ENCODE measurements around the gene ELK4. TPM values are rescaled to one million over a fixed set of nuclear protein-coding genes. Genes with fewer than 3 reads are reported as not detected.

ELK4 gene
- total and polyA plus RNA-seq, 2 of the 8 experiments (the other 6 are each of a cell fraction or from before 2014, with no cell fraction given) = 2.9 to 26.3 TPM

DNA sequence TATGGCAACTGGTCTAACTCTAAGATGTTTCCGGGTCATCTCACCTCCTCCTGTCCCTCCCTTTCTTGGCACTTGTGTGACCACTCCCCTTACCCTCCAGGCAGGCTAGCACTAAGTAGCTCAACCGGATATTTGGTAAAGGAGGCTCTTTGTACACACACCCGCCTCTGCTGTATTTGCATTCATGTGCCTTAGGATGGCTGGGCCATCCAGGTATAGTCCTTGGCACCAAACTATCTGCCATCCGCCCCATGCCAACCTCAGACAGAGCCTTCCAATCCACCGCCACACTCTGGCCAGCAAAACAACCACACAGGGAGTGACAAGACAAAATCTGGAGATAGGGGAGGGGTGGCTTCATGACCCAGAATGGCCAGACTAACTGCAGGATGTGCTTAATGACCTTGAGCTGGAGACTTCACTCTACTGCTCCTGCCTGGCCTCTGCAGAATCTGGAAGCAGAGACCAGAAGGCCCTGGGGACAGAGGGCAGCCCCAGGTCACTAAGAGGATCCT is 67.8 kb downstream of the ELK4 start:
- Histone ChIP-seq H2BK120ac (replicated peaks; ENCODE audit: low read depth, low read length) (no peak overlapping the region), H3K27ac (ENCODE audit: low read depth, low read length) (no peak overlapping the region), H4K91ac (replicated peaks; ENCODE audit: insufficient read length, low read length) (no peak overlapping the region), H2AFZ (ENCODE audit: low read length) (no peak overlapping the region), H3K4me1 (replicated peaks in 1 of 4; ENCODE audit: control insufficient read depth in 3 of 4, insufficient read depth in 4 of 4, low read length in 3 of 4) (peaks cover 0 to 6% (median under 1%) of the 10 kb centered on the region in 4 experiments; a peak in 3 of 7 replicates), H4K5ac (ENCODE audit: insufficient read length, low read depth, low read length) (no peak overlapping the region), H4K20me1 (replicated peaks in 1 of 2; ENCODE audit: control insufficient read depth in 1 of 2, insufficient read depth in 2 of 2, low read length in 2 of 2) (no peaks in the 10 kb centered on the region), H2BK20ac (ENCODE audit: low read length) (no peak overlapping the region), H3K14ac (ENCODE audit: insufficient read length) (no peak overlapping the region), H3K79me1 (ENCODE audit: low read depth, low read length) (no peaks in the 10 kb centered on the region), H3K4me2 (ENCODE audit: insufficient read depth in 1 of 2, low read depth in 2 of 2, low read length in 2 of 2) (no peak overlapping the region), H3K23ac (ENCODE audit: insufficient read length) (no peak overlapping the region), H3K4ac (replicated peaks; ENCODE audit: insufficient read length, low read depth, low read length) (no peak overlapping the region), H2BK15ac (ENCODE audit: low read length) (no peak overlapping the region), H3K23me2 (ENCODE audit: low read depth, low read length) (peaks cover under 1% of the 10 kb centered on the region; the same call in 1 of the 2 replicates), H2BK12ac (ENCODE audit: low read depth, low read length) (no peak overlapping the region), H3K9me3 (ENCODE audit: insufficient read depth in 2 of 2, low read depth in 1 of 2, low read length in 1 of 2) (peaks cover 0 to 4% of the 10 kb centered on the region in 2 experiments; a peak in 1 of 4 replicates), H3K4me3 (ENCODE audit: extremely low read depth in 1 of 4, insufficient read depth in 2 of 4, low read depth in 3 of 4, low read length in 4 of 4) (no peak overlapping the region), H3K27me3 (replicated peaks in 1 of 4; ENCODE audit: control insufficient read depth in 3 of 4, extremely low read depth in 1 of 4, insufficient read depth in 3 of 4, low read length in 3 of 4) (peaks cover 9 to 20% (median 19%) of the 10 kb centered on the region in 4 experiments), H3K36me3 (ENCODE audit: control insufficient read depth in 2 of 4, insufficient read depth in 4 of 4, low read length in 3 of 4) (no peaks in the 10 kb centered on the region), H2BK5ac (ENCODE audit: low read depth, low read length) (no peak overlapping the region), H3K79me2 (ENCODE audit: control insufficient read depth in 1 of 2, insufficient read depth in 2 of 2, low read length in 2 of 2) (no peaks in the 10 kb centered on the region), H2AK5ac (ENCODE audit: low read depth, low read length) (no peak overlapping the region), H4K8ac (ENCODE audit: extremely low read depth, insufficient read depth, low read length) (no peak overlapping the region), H3K18ac (ENCODE audit: extremely low read depth, low read length) (no peak overlapping the region), H3K9ac (replicated peaks in 1 of 4; ENCODE audit: extremely low read depth in 1 of 4, low read depth in 3 of 4, low read length in 3 of 4) (no peak overlapping the region), H3K56ac (replicated peaks; ENCODE audit: insufficient read length, low read depth, low read length) (no peak overlapping the region)
- ChIA-PET CTCF (ENCODE audit: partially characterized antibody) (interaction anchor here (1.1 to 1.3 kb wide), 2 partner anchors 29 to 75 kb away, joined by 3 to 4 read pairs; no protein-coding TSS in a partner anchor), POLR2A (ENCODE audit: partially characterized antibody) (interaction anchor here (1.3 kb wide), 1 partner anchor 16 kb away, joined by 3 read pairs; no protein-coding TSS in a partner anchor)
- DNase-seq (ENCODE audit: low read depth in 1 of 2, low spot score in 2 of 2) = peak in 1 of 2 experiments; percentile 37
- FAIRE-seq = no peak
- no peak for TF ChIP-seq CBX5 (IDR thresholded peaks at IDR 0.05; ENCODE audit: low read depth, low read length)
- no peak for TF ChIP-seq HDAC2 (IDR thresholded peaks at IDR 0.05; ENCODE audit: borderline replicate concordance in 1 of 2, low read depth in 2 of 2, low read length in 2 of 2)
- no peak for TF ChIP-seq TCF12 (IDR thresholded peaks at IDR 0.05; ENCODE audit: low read depth, low read length)
- TF ChIP-seq SAP30 (IDR thresholded peaks at IDR 0.05; ENCODE audit: insufficient read depth, insufficient replicate concordance, low read length) = no peak
- no peak for TF ChIP-seq GABPA (IDR thresholded peaks at IDR 0.05; ENCODE audit: borderline replicate concordance, insufficient read depth, low read length)
- no peak for TF ChIP-seq ASH2L (IDR thresholded peaks at IDR 0.05; ENCODE audit: low read length)
- WGBS, 2 experiments (ENCODE audit: extremely low coverage in 1 of 2, insufficient coverage in 1 of 2, insufficient read length in 1 of 2, insufficient replicate concordance in 2 of 2, low coverage in 1 of 2, low lambda C conversion rate in 2 of 2, missing lambda C conversion rate in 1 of 2) = 86% methylated on average over 5 of the region's 5 CpGs; no CpG with 5 or more reads in 1 of the 2 experiments
